Activated T-cell treated with anti-CD3 and anti-CD28 coated beads, Interleukin-2, amount 50 U/mL, for 48 hours (primary cell): ENCODE data around the gene EIF2S2.
A peak's percentile ranks its signal among the peaks of the same experiment; 100 is the strongest.

Source experiments
- DNase-seq, 2 experiments: peaks; one replicate each; pipeline ENCODE4 v3.0.0-alpha.2; 2020

EIF2S2 gene

GRCh38 chr20:34115232-34115631, 3.2 kb upstream of the EIF2S2 start:
- DNase-seq: no peak

- no peak for DNase-seq
Measured at GRCh38 chr20:34114809-34115208, 2.8 kb upstream of the EIF2S2 start.

- DNase-seq: peak in 1 of 2 experiments; percentile 44
Measured at GRCh38 chr20:34112600-34113101, 608 bp upstream of the EIF2S2 start.

GRCh38 chr20:34110745-34111641, 1.1 kb downstream of the EIF2S2 start:
- DNase-seq: no peak

GRCh38 chr20:34110025-34110744, 1.9 kb downstream of the EIF2S2 start:
- no peak for DNase-seq

- DNase-seq: no peak
Measured at GRCh38 chr20:34109442-34109841, 2.6 kb downstream of the EIF2S2 start.

GRCh38 chr20:34108616-34109174, 3.3 kb downstream of the EIF2S2 start:
- no peak for DNase-seq

- no peak for DNase-seq
Measured at GRCh38 chr20:34105978-34106675, 5.9 kb downstream of the EIF2S2 start.

- no peak for DNase-seq
Measured at GRCh38 chr20:34104059-34104458, 8.0 kb downstream of the EIF2S2 start.

GRCh38 chr20:34102342-34102741, 9.7 kb downstream of the EIF2S2 start:
- DNase-seq: no peak

GRCh38 chr20:34100576-34100975, 11.5 kb downstream of the EIF2S2 start:
- DNase-seq: no peak

GRCh38 chr20:34099675-34100074, 12.4 kb downstream of the EIF2S2 start:
- DNase-seq: no peak

GRCh38 chr20:34098570-34098969, 13.5 kb downstream of the EIF2S2 start:
- DNase-seq: no peak

- no peak for DNase-seq
Measured at GRCh38 chr20:34096699-34097444, 15.2 kb downstream of the EIF2S2 start.

- no peak for DNase-seq
Measured at GRCh38 chr20:34095825-34096224, 16.2 kb downstream of the EIF2S2 start.

- DNase-seq: no peak
Measured at GRCh38 chr20:34093895-34094294, 18.1 kb downstream of the EIF2S2 start.

- no peak for DNase-seq
Measured at GRCh38 chr20:34091637-34092200, 20.3 kb downstream of the EIF2S2 start.

GRCh38 chr20:34090645-34091044, 21.4 kb downstream of the EIF2S2 start:
- DNase-seq: no peak

GRCh38 chr20:34089655-34090345, 22.2 kb downstream of the EIF2S2 start:
- no peak for DNase-seq

- DNase-seq: no peak
Measured at GRCh38 chr20:34089175-34089479, 22.9 kb downstream of the EIF2S2 start.
